Kidney tubule cell (primary cell): ENCODE results near the gene CAMK2D.
A peak's percentile ranks its signal among the peaks of the same experiment; 100 is the strongest.

Experiments used
- DNase-seq: peaks from one replicate; pipeline ENCODE4 v3.0.0-alpha.2; 2018; ENCODE audit warnings: low spot score

The CAMK2D gene

DNA sequence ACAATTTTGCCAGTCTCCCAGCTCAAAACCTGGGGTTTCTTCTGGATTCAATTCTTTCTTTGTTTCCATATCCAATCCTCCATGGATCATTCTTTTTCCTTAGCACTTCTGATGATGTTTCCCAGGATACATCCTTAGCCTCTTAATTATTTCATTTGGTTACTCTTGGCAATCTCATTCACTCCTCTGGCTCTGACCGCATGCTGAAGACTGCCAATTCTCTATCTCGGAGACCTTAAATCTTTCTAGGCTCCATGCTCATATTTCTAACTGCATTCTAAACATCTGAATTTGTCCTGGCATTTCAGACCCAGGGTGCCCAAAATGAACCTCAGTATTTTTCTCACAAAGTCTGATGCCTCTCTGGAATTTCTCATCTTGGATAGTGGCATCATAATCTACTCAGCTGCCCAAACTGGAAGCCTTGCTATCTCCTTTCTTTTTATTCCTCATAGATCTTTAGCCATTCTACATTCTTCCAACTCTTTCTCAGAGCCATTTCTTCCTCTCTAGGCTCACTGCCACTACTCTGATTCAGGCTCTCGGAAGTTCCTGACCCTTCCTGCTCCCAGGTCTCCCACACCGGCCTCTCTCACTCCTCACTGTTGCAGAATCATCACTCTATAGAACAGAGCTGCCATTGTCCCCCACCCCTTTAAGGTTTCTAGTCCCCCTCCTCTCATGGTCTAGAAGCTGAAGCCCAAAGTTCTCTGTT lies 290.2 kb downstream of the CAMK2D start:
- DNase-seq, result no peak

DNA sequence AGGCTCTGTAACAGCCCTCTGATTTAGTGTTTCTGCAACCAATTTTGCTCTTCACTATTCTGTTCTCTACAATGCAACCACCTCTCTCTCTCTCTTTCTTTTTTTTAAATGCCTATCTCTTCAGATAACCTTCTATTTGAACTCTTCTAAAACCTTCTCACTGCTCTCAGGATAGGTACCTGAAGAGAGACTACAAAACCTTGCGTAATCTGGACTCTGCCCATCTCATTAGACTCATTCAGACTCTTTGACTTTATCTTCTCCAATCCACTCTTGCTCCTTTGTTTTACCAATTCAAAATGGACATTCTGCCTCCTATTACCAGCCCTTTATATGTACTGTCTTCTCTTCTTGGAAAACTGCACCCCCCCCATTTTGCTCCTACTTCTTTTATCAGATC lies 291.6 kb downstream of the CAMK2D start:
- DNase-seq, result no peak

DNA sequence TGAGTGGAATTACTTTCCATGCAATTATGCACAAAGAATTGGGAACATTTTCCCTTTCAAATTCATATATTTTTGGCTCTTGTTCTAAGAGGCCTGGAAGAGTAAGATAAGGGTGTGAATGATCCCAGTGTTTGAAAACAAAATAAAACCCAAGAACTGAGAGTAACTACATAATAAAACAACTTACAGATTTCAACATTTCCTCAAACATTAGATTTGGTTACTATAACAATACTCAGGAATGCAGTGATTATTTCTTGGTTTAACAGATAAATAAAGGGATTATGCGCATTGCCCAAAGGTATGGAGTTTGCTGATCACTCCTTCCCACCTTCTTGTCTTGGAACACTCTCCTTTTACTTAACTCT lies 292.5 kb downstream of the CAMK2D start:
- DNase-seq, result no peak

GRCh38 chr4:113468165-113469022 lies 293.1 kb downstream of the CAMK2D start:
- peak; percentile 99 for DNase-seq

DNA sequence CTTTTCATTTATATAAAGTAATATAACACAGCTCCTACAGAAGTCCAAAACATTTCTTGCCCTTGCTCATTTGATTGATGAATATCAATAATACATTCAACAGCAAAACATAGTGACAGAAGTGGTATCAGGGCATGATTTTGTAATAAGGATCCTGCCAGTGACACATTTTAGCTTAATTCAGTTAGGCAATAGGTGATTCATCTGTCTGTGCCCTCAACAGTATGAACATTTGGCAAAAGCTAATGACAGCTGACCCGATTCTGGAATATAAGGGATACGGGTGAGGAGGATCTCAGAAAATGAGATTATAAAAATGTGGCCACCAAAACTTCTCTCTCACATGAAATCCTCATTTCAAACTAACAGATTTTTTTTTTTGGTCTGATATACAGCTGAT lies 294.0 kb downstream of the CAMK2D start:
- peak; percentile 73 for DNase-seq

- no peak for DNase-seq
Observed at GRCh38 chr4:113462286-113462685, 299.3 kb downstream of the CAMK2D start.

DNA sequence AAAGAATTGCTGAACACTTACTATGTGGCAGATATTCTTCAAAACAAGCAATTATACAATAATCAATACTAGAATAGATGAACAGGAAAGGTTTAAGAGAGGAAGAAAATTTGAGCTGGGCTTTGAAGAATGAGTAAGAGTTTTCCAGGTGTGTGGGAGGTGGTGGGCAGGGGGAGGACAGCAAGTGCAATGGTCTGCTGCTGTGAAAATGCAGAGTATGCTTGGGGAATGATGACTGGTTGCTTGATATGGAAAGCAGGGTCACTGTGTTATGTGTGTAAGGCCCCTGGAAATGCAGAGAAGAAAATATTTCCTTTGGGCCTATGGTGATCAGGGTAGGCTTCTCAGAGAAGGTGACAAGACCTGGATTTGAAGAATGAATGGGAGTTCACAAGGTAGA lies 300.3 kb downstream of the CAMK2D start:
- no peak for DNase-seq

GRCh38 chr4:113457886-113458285 lies 303.7 kb downstream of the CAMK2D start:
- DNase-seq, result no peak

DNA sequence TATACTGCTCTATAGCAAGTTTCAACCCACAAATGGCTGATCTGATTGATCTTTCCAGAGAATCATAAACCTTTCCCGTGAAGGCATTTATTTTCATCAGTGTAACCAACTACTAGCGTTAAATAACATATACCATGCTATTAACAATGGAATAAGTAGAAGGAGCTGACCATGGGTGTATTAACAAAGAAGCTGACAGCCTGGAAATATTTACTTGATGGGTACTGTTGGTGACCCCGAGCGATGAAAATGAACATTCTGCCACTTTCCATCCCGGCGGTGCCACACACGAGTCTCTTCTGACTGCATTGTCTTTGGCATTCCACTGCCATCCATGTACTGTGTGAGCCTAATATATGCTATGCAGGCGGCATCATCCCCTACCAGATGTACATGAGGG lies 304.4 kb downstream of the CAMK2D start:
- DNase-seq, result no peak

GRCh38 chr4:113455061-113455460 lies 306.5 kb downstream of the CAMK2D start:
- no peak for DNase-seq

- DNase-seq, result peak; percentile 45
Observed at GRCh38 chr4:113452868-113453620, 308.5 kb downstream of the CAMK2D start.

DNA sequence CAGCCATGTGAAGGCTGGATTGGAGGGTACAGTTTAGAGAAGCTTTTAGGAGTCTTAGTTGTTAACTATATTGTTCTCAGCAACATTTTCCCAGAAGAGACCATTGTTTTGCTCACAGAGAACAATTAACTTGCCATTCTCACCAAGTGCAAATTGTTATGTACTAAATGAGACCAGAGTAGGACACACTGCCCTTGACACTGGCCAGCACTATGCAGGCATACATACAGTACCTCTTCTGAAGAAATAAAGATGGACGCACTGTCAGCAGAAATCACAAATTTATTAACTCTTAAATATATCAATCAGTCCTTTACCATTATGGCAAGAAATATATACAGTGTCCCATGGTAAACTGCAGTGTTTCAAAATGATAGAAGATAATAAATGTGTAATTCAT lies 309.4 kb downstream of the CAMK2D start:
- no peak for DNase-seq

DNA sequence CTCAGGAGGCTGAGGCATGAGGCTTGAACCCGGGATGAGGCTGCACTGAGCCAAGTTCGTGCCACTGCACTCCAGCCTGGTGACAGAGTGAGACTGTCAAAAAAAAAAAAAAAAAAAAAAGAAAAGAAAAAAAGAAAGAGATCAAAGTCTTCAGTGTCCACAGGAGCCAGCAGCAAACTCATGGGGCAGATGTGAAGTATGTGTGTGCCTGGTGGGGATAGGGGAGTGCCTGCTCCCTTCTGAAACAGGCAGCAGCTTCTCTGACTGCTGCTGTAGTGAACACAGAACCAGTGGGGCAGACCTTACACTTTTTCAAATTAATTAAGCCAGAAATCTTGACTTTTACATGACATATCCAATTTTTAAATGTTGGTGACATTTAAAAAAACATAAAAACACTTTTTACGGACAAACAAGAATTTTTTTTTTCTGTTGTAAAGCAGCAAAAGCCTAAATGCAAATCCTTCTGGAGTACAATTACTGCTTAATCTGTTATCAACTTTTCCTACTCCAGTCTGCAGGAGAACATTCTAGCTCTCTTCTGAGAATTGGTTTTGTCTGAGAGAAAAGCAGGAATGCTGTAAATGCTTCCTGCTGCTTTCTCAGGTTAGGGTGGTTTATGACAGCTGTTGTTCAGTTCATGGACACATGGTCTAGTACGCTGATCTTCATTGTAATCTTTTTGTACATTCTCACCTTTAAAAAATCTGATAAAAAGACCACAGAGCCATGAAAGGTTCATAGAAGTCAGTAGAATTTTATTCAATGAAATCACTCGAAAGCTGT lies 311.1 kb downstream of the CAMK2D start:
- DNase-seq, result no peak

DNA sequence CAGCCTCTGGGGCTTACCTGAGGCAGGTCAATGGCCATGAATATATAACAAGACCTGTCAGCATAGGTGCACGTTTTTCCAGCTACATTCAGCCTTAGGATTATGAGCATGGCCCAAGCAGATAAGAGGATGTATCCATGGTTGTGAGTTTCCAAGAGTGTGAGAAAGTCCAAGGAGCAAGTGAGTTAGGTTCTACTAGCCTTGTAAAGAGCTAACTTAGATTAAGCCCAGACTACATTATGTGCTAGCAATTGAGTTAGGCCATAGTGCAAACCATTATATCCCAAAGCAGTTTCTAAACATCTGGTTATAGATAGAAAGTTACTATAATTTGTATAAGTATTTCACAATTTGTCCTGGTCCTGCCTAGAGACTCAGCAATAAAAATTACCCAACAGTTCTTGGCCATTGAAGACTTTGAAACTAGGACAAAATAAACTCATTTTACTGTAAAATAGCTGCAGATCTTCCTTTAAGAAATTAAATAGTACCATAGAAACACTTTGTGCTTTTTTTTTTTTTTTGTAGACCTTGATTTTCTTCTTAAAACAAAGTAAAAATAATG lies 312.0 kb downstream of the CAMK2D start:
- DNase-seq, result no peak

GRCh38 chr4:113447769-113448168 lies 313.8 kb downstream of the CAMK2D start:
- no peak for DNase-seq

DNA sequence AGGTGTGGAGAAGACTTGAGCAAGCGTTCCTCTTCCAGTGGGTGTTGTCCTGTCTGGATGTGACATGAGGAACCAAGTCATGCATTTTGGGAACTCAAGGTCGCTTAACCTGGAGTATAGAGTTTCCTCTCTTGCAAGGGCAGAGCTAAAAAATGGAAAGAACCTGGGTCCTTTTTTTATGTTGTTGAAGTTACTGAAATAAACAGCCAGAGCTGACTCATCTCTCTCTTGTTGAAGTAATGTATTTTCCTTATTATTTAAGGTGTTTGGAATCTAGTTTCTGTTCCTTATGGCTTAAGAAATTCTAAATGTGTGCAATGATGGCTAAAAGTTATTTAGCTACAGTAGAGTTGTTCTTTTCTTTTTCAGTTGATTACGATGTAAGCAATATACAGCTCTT lies 314.5 kb downstream of the CAMK2D start:
- no peak for DNase-seq

GRCh38 chr4:113446019-113446418 lies 315.5 kb downstream of the CAMK2D start:
- DNase-seq, result peak; percentile 84

DNA sequence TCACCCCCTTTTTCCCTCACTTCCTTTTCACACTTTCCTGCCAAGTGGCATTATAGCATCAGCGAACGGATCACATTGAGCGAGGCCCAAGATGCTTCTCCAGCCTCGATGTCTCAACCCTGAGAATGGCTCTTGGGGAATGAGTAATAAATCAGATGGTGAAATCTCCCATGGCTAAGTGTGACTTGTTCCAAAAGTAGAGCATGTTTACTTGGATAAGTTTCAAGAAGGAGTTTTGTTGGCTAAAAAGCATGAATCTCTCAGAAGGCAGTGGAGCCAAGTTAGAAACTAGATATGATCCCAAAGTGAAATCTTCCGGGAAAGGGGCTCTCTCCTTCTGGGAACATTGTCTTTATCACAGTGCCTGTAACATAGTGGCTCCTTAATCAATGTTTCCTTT lies 316.3 kb downstream of the CAMK2D start:
- DNase-seq, result peak; percentile 64

DNA sequence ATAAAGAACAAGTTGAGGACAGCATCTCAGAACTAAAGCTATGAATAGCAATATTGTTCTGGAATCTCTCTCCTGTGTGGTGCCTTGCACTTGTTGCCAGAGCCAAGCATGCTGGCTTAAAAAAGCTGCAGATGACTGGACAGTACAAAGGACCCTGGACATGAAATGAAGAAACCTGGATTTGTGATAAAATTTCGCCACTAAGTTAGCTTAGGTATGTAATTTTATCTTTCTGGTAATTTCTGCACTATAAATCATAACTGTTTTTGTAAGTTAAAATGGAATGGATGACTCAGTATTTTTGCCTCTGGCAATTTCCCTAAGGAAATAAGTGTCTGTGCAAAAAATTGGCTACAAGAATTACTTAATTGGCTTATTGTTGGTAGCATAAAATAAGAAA lies 317.2 kb downstream of the CAMK2D start:
- no peak for DNase-seq

- no peak for DNase-seq
Observed at GRCh38 chr4:113442826-113443225, 318.7 kb downstream of the CAMK2D start.

GRCh38 chr4:113440371-113440770 lies 321.2 kb downstream of the CAMK2D start:
- DNase-seq, result peak; percentile 24

DNA sequence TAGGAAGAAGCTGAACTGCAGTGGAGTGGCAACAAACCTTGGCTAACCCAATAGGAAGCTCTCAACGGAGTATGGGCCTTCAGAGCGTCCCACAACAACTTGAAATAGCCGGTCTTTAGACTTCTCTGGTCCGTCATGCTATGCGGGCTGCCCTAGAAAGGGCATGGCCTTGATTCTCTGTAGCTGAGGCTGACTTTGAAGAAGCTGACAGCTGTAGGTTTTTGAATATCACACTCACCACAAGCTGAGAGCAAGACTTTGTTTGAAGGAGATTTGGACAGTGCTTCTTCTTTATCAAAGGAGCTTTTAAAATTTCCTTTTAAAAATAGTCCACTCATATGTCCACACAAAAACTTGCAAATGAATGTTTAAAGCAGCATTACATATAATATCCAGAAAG lies 322.9 kb downstream of the CAMK2D start:
- DNase-seq, result no peak
